OCI-LY7 (cell line): ENCODE data around the gene UGP2. TPM values are rescaled to one million over a fixed set of nuclear protein-coding genes. Genes with fewer than 3 reads are reported as not detected.
"Not testable (repeated sequence)": the region's sequence is repeated elsewhere in the genome, so short reads cannot be mapped to it uniquely, and the experiment has no call there.

Experiments used
- BruUV-seq: library from RNA; stranded (reverse); fragments of 400-500 nt; replicated peaks from 2 replicates; lab custom pipeline; 2021; lab: Mats Ljungman, UMichigan
- CTCF ChIA-PET: fragments of 300-600 bp; sonication (Branson Sonifier 250); formaldehyde crosslinking; loops from one replicate; lab custom pipeline; 2022; ENCODE audit warnings: antibody characterized with exemption; ENCODE audit not compliant: unreplicated experiment; lab: Charles Lee
- POLR2A ChIA-PET: fragments of 300-600 bp; sonication (Branson Sonifier 250); formaldehyde crosslinking; loops from one replicate; lab custom pipeline; 2022; ENCODE audit warnings: antibody characterized with exemption; lab: Charles Lee
- DNase-seq: peaks from one replicate; pipeline ENCODE4 v3.0.0-alpha.2; 2015; ENCODE audit warnings: low spot score
- H2AFZ ChIP-seq: fragments of 200-600 bp; sonication (generic), shearing (Covaris generic); 2 replicates; pipeline ENCODE4 v1.6.1; 2014; ENCODE audit warnings: mild to moderate bottlenecking, antibody characterized with exemption, low read length, moderate library complexity
- H3K27ac ChIP-seq: fragments of 200-600 bp; sonication (generic); 2 replicates; pipeline ENCODE4 v1.5.1; 2014; ENCODE audit warnings: mixed run types, low read depth, mild to moderate bottlenecking, moderate library complexity, low read length, inconsistent platforms; ENCODE audit not compliant: poor library complexity, severe bottlenecking
- H3K36me3 ChIP-seq: fragments of 200-600 bp; sonication (generic); 2 replicates; pipeline ENCODE4 v1.6.1; 2014; ENCODE audit warnings: mild to moderate bottlenecking, antibody characterized with exemption, low read length, moderate library complexity, mixed read lengths; ENCODE audit not compliant: insufficient read depth
- H3K4me1 ChIP-seq: fragments of 200-600 bp; sonication (generic); 2 replicates; pipeline ENCODE4 v1.5.1; 2014; ENCODE audit warnings: mild to moderate bottlenecking, low read length; ENCODE audit not compliant: insufficient read depth, poor library complexity, severe bottlenecking
- H3K4me2 ChIP-seq: fragments of 200-600 bp; sonication (generic); 2 replicates; pipeline ENCODE4 v1.6.1; 2014; ENCODE audit warnings: mild to moderate bottlenecking, low read length
- H3K4me3 ChIP-seq: fragments of 200-600 bp; sonication (generic); 2 replicates; pipeline ENCODE4 v1.5.1; 2014; ENCODE audit warnings: mild to moderate bottlenecking, low read depth, low read length; ENCODE audit not compliant: poor library complexity, severe bottlenecking
- H3K79me2 ChIP-seq: fragments of 200-600 bp; sonication (generic); 2 replicates; pipeline ENCODE4 v1.6.1; 2016; ENCODE audit warnings: low read depth, mild to moderate bottlenecking, low read length, moderate library complexity, mixed read lengths; ENCODE audit not compliant: insufficient read depth
- H3K9me2 ChIP-seq: fragments of 200-600 bp; sonication (generic); 2 replicates; pipeline ENCODE4 v1.6.1; 2016; ENCODE audit warnings: mild to moderate bottlenecking, low read length, mixed read lengths; ENCODE audit not compliant: insufficient read depth
- H3K9me3 ChIP-seq: fragments of 200-600 bp; sonication (generic); 2 replicates; pipeline ENCODE4 v1.6.1; 2014; ENCODE audit warnings: mild to moderate bottlenecking, mixed run types, low read length, mixed read lengths
- H4K20me1 ChIP-seq: fragments of 200-600 bp; sonication (generic); 2 replicates; pipeline ENCODE4 v1.6.1; 2014; ENCODE audit warnings: mild to moderate bottlenecking, antibody characterized with exemption, low read length, moderate library complexity, mixed read lengths; ENCODE audit not compliant: insufficient read depth
- EZH2phosphoT487 ChIP-seq: fragments of 200-600 bp; sonication (generic); IDR thresholded peaks from 2 replicates; pipeline ENCODE4 v1.6.1; 2018; ENCODE audit warnings: low read depth, borderline replicate concordance, mild to moderate bottlenecking, mixed run types, antibody characterized with exemption, low read length, moderate library complexity, mixed read lengths
- intact Hi-C: fragments of 100-400 bp; cut with micrococcal nuclease; formaldehyde crosslinking; loops from one replicate; pipeline ENCODE4 v1.10.0; 2022; ENCODE audit not compliant: unreplicated experiment
- total RNA-seq, 2 experiments: library from RNA; depleted of rRNA in 1 of 2; stranded (reverse); fragments of >200 nt in 1 of 2; shearing (Covaris generic) in 1 of 2; gene quantifications; 2 replicates each; pipeline ENCODE4 v1.2.3, GENCODE V29; 2014 to 2022
- TF ChIP-seq, protein P1 (sequence below): fragments of 200-600 bp; sonication (generic); conservative IDR thresholded peaks from 2 replicates; pipeline ENCODE4 v1.5.1; 2014; ENCODE audit warnings: mild to moderate bottlenecking, antibody characterized with exemption, low read length, moderate library complexity, mixed read lengths

Gene UGP2
- total RNA-seq, 2 experiments from 2014 or later = 53.7 to 71.4 TPM

DNA sequence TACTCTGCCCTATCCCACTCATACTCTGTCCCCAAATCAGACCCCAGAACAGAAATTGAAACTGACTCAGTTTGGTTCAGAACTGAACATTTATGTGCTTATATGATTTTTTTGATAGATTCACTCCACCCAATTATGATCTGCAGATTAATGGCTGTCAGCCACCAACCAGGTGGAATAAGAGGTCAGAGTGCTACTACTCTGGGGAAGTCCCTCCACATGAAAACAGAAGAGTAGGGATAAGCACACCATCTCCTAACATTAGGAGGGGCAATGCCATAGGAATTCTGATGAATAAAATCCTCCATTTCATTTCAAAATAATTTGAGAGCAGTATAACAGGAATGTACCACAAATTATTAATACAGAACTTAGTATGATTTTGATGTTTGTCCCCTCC lies 36.3 kb upstream of the UGP2 start:
- Histone ChIP-seq H3K4me3 (no peak overlapping the region), H3K27ac (no peak overlapping the region), H3K79me2 (no peaks in the 10 kb centered on the region), H3K9me3 (no peaks in the 10 kb centered on the region), H3K4me2 (no peak overlapping the region), H3K9me2 (no peaks in the 10 kb centered on the region), H4K20me1 (no peaks in the 10 kb centered on the region), H3K36me3 (no peaks in the 10 kb centered on the region), H3K4me1 (no peaks in the 10 kb centered on the region), H2AFZ (no peak overlapping the region)
- BruUV-seq = no TSS peak
- POLR2A ChIA-PET = interaction anchor here (0.8 to 1.2 kb wide), 2 partner anchors 14 to 17 kb away, joined by 3 read pairs; no protein-coding TSS in a partner anchor
- CTCF ChIA-PET = no interaction called here
- intact Hi-C loops = no loop called here
- DNase-seq = no peak
- TF ChIP-seq EZH2phosphoT487 = no peak
- TF ChIP-seq, protein P1, sequence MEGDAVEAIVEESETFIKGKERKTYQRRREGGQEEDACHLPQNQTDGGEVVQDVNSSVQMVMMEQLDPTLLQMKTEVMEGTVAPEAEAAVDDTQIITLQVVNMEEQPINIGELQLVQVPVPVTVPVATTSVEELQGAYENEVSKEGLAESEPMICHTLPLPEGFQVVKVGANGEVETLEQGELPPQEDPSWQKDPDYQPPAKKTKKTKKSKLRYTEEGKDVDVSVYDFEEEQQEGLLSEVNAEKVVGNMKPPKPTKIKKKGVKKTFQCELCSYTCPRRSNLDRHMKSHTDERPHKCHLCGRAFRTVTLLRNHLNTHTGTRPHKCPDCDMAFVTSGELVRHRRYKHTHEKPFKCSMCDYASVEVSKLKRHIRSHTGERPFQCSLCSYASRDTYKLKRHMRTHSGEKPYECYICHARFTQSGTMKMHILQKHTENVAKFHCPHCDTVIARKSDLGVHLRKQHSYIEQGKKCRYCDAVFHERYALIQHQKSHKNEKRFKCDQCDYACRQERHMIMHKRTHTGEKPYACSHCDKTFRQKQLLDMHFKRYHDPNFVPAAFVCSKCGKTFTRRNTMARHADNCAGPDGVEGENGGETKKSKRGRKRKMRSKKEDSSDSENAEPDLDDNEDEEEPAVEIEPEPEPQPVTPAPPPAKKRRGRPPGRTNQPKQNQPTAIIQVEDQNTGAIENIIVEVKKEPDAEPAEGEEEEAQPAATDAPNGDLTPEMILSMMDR = no peak

GRCh38 chr2:63808036-63808435 lies 33.7 kb upstream of the UGP2 start:
- H3K36me3 ChIP-seq, H3K9me3 ChIP-seq, DNase-seq, H3K4me3 ChIP-seq, H3K4me2 ChIP-seq, H3K79me2 ChIP-seq, BruUV-seq, H3K4me1 ChIP-seq, H3K9me2 ChIP-seq, POLR2A ChIA-PET, H3K27ac ChIP-seq, H4K20me1 ChIP-seq, H2AFZ ChIP-seq, intact Hi-C loops, CTCF ChIA-PET: not testable (repeated sequence)

GRCh38 chr2:63808911-63809310 lies 32.8 kb upstream of the UGP2 start:
- DNase-seq, intact Hi-C loops, H4K20me1 ChIP-seq, H3K36me3 ChIP-seq, CTCF ChIA-PET, H3K27ac ChIP-seq, BruUV-seq, H2AFZ ChIP-seq, H3K79me2 ChIP-seq, H3K4me3 ChIP-seq, H3K9me2 ChIP-seq, POLR2A ChIA-PET, H3K4me2 ChIP-seq, H3K4me1 ChIP-seq, H3K9me3 ChIP-seq: not testable (repeated sequence)

- Histone ChIP-seq H3K4me2 (no peak overlapping the region), H3K79me2 (no peaks in the 10 kb centered on the region), H2AFZ (no peak overlapping the region), H3K9me3 (no peaks in the 10 kb centered on the region), H3K4me3 (no peak overlapping the region), H3K9me2 (no peaks in the 10 kb centered on the region), H4K20me1 (no peaks in the 10 kb centered on the region), H3K27ac (no peak overlapping the region), H3K4me1 (no peaks in the 10 kb centered on the region), H3K36me3 (no peaks in the 10 kb centered on the region)
- BruUV-seq = no TSS peak
- DNase-seq = no peak
- no peak for TF ChIP-seq EZH2phosphoT487
- TF ChIP-seq, protein P1 = no peak
- CTCF ChIA-PET = no interaction called here
- intact Hi-C loops = no loop called here
- POLR2A ChIA-PET = no interaction called here
These were observed 30.6 kb upstream of the UGP2 start for GRCh38 chr2:63811063-63811462.

- DNase-seq, CTCF ChIA-PET, H3K4me3 ChIP-seq, H3K4me2 ChIP-seq, H3K36me3 ChIP-seq, H4K20me1 ChIP-seq, H3K9me3 ChIP-seq, H3K27ac ChIP-seq, BruUV-seq, intact Hi-C loops, H2AFZ ChIP-seq, H3K79me2 ChIP-seq, H3K9me2 ChIP-seq, H3K4me1 ChIP-seq: not testable (repeated sequence)
- POLR2A ChIA-PET = interaction anchor here (0.6 to 0.7 kb wide), 2 partner anchors 19 to 33 kb away, joined by 3 read pairs; no protein-coding TSS in a partner anchor
These were observed 29.8 kb upstream of the UGP2 start for GRCh38 chr2:63811870-63812269.
